H9 (cell line): ENCODE measurements around the gene KRTAP4-1. TPM values are rescaled to one million over a fixed set of nuclear protein-coding genes. Genes with fewer than 3 reads are reported as not detected.

Experiments used
- DNase-seq: peaks from one replicate; pipeline ENCODE4 v3.0.0-alpha.2; 2017
- H2AFZ ChIP-seq: one replicate; pipeline ENCODE4 v1.6.1; 2013; ENCODE audit warnings: mild to moderate bottlenecking, low read length, control low read depth, moderate library complexity
- H2AK5ac ChIP-seq: 2 replicates; pipeline ENCODE4 v1.6.1; 2013; ENCODE audit warnings: low read length, control low read depth, mixed read lengths; ENCODE audit not compliant: insufficient read length
- H2BK120ac ChIP-seq: one replicate; pipeline ENCODE4 v1.6.1; 2013; ENCODE audit warnings: low read depth, mild to moderate bottlenecking, low read length, control low read depth, inconsistent platforms; ENCODE audit not compliant: poor library complexity, severe bottlenecking
- H2BK12ac ChIP-seq: 2 replicates; pipeline ENCODE4 v1.6.1; 2013; ENCODE audit warnings: low read length, control low read depth, mixed read lengths, low read depth; ENCODE audit not compliant: insufficient read length
- H2BK15ac ChIP-seq: 2 replicates; pipeline ENCODE4 v1.6.1; 2013; ENCODE audit warnings: low read depth, low read length, control low read depth
- H2BK20ac ChIP-seq: one replicate; pipeline ENCODE4 v1.6.1; 2013; ENCODE audit warnings: low read depth, mild to moderate bottlenecking, low read length, control low read depth, inconsistent platforms; ENCODE audit not compliant: poor library complexity, severe bottlenecking
- H2BK5ac ChIP-seq: 2 replicates; pipeline ENCODE4 v1.6.1; 2013; ENCODE audit warnings: low read length, control low read depth, mixed read lengths; ENCODE audit not compliant: insufficient read length
- H3K14ac ChIP-seq: 2 replicates; pipeline ENCODE4 v1.6.1; 2013; ENCODE audit warnings: low read length, control low read depth; ENCODE audit not compliant: insufficient read depth
- H3K18ac ChIP-seq: 2 replicates; pipeline ENCODE4 v1.6.1; 2013; ENCODE audit warnings: low read depth, mild to moderate bottlenecking, mixed read lengths, low read length, control low read depth; ENCODE audit not compliant: insufficient read length
- H3K23ac ChIP-seq: 2 replicates; pipeline ENCODE4 v1.6.1; 2013; ENCODE audit warnings: low read length, control low read depth, mixed read lengths, low read depth; ENCODE audit not compliant: insufficient read length
- H3K23me2 ChIP-seq: 2 replicates; pipeline ENCODE4 v1.6.1; 2013; ENCODE audit warnings: low read depth, mild to moderate bottlenecking, mixed read lengths, low read length, control low read depth; ENCODE audit not compliant: insufficient read length, poor library complexity, severe bottlenecking
- H3K27ac ChIP-seq: 2 replicates; pipeline ENCODE4 v1.5.1; 2013; ENCODE audit warnings: low read length, control low read depth, mixed read lengths, low read depth; ENCODE audit not compliant: insufficient read length
- H3K27me3 ChIP-seq: 2 replicates; pipeline ENCODE4 v1.6.1; 2013; ENCODE audit warnings: low read length, control low read depth, inconsistent platforms; ENCODE audit not compliant: insufficient read depth
- H3K4ac ChIP-seq: 2 replicates; pipeline ENCODE4 v1.6.1; 2013; ENCODE audit warnings: low read depth, mild to moderate bottlenecking, control low read depth, inconsistent platforms, low read length, moderate library complexity
- H3K4me1 ChIP-seq: 2 replicates; pipeline ENCODE4 v1.6.1; 2013; ENCODE audit warnings: low read length, control low read depth, inconsistent platforms; ENCODE audit not compliant: insufficient read depth
- H3K4me2 ChIP-seq: 2 replicates; pipeline ENCODE4 v1.6.1; 2013; ENCODE audit warnings: low read length, control low read depth, mixed read lengths; ENCODE audit not compliant: insufficient read length, insufficient read depth
- H3K56ac ChIP-seq: 2 replicates; pipeline ENCODE4 v1.6.1; 2013; ENCODE audit warnings: low read depth, mild to moderate bottlenecking, mixed read lengths, low read length, control low read depth; ENCODE audit not compliant: insufficient read length
- H3K79me1 ChIP-seq: 2 replicates; pipeline ENCODE4 v1.6.1; 2013; ENCODE audit warnings: low read depth, mild to moderate bottlenecking, moderate library complexity, low read length, control low read depth, inconsistent platforms; ENCODE audit not compliant: insufficient read depth, poor library complexity, severe bottlenecking
- H3K79me2 ChIP-seq: 2 replicates; pipeline ENCODE4 v1.6.1; 2013; ENCODE audit warnings: low read length, control low read depth, inconsistent platforms; ENCODE audit not compliant: insufficient read depth
- H3K9ac ChIP-seq: 2 replicates; pipeline ENCODE4 v1.6.1; 2013; ENCODE audit warnings: low read length, control low read depth, mixed read lengths; ENCODE audit not compliant: insufficient read length; ENCODE audit errors: extremely low read depth
- H3K9me3 ChIP-seq: one replicate; pipeline ENCODE4 v1.6.1; 2013; ENCODE audit warnings: low read depth, low read length, inconsistent platforms; ENCODE audit not compliant: control insufficient read depth
- H3T11ph ChIP-seq: one replicate; pipeline ENCODE4 v1.6.1; 2013; ENCODE audit warnings: mild to moderate bottlenecking, low read length, control low read depth, inconsistent platforms
- H4K20me1 ChIP-seq: one replicate; pipeline ENCODE4 v1.6.1; 2013; ENCODE audit not compliant: control insufficient read depth, insufficient read length, insufficient read depth
- H4K5ac ChIP-seq: 2 replicates; pipeline ENCODE4 v1.6.1; 2013; ENCODE audit warnings: low read depth, mild to moderate bottlenecking, mixed read lengths, low read length, control low read depth; ENCODE audit not compliant: insufficient read length
- H4K8ac ChIP-seq: replicated peaks from 2 replicates; pipeline ENCODE4 v1.6.1; 2013; ENCODE audit warnings: low read length, control low read depth, mixed read lengths, low read depth; ENCODE audit not compliant: insufficient read length
- H4K91ac ChIP-seq: 2 replicates; pipeline ENCODE4 v1.6.1; 2013; ENCODE audit warnings: low read depth, mild to moderate bottlenecking, moderate library complexity, mixed read lengths, low read length, control low read depth; ENCODE audit not compliant: insufficient read length
- H3K27ac Mint-ChIP-seq, 3 experiments: 2 replicates in 2 of 3; 3 replicates in 1 of 3; pipeline ENCODE4 v1.8.0; 2020 to 2021; ENCODE audit warnings: mixed read lengths in 3 of 3, mild to moderate bottlenecking in 1 of 3, moderate library complexity in 1 of 3
- H3K27me3 Mint-ChIP-seq: 2 replicates; pipeline ENCODE4 v1.8.0; 2021; ENCODE audit warnings: low read depth, mild to moderate bottlenecking, moderate library complexity, mixed read lengths
- H3K36me3 Mint-ChIP-seq, 3 experiments: 2 replicates in 2 of 3; 3 replicates in 1 of 3; pipeline ENCODE4 v1.8.0; 2020 to 2021; ENCODE audit warnings: low read depth in 3 of 3, mixed read lengths in 3 of 3; ENCODE audit not compliant: insufficient read depth in 1 of 3
- H3K4me1 Mint-ChIP-seq, 2 experiments: 2 replicates each; pipeline ENCODE4 v1.8.0; 2020; ENCODE audit warnings: mixed read lengths in 2 of 2
- H3K4me3 Mint-ChIP-seq, 2 experiments: 2 replicates in 1 of 2; 3 replicates in 1 of 2; pipeline ENCODE4 v1.8.0; 2020 to 2021; ENCODE audit warnings: mild to moderate bottlenecking in 2 of 2, mixed read lengths in 2 of 2, moderate library complexity in 1 of 2
- H3K9me3 Mint-ChIP-seq, 2 experiments: 2 replicates in 1 of 2; 3 replicates in 1 of 2; pipeline ENCODE4 v1.8.0; 2020; ENCODE audit warnings: mild to moderate bottlenecking in 2 of 2, mixed read lengths in 2 of 2, moderate library complexity in 1 of 2
- CTCF ChIP-seq: fragments of 200-600 bp; sonication (generic); conservative IDR thresholded peaks from 3 replicates; pipeline ENCODE4 v1.8.0; 2021; ENCODE audit warnings: antibody characterized with exemption, mild to moderate bottlenecking
- WGBS: extraction: QIAGEN DNeasy Blood & Tissue Kit; methylation state at CpG from one replicate; pipeline ENCODE4 v1.1.7; 2013; ENCODE audit warnings: missing lambda C conversion rate, low lambda C conversion rate, mixed read lengths; ENCODE audit not compliant: insufficient read length; ENCODE audit errors: extremely low coverage; 5-methylcytosine and 5-hydroxymethylcytosine counted together
- total RNA-seq: library from RNA; stranded (reverse); gene quantifications from 2 replicates; pipeline ENCODE4 v1.2.1, GENCODE V29; 2021

Gene KRTAP4-1
- total RNA-seq, 1 experiment from 2014 or later: not detected

- Histone ChIP-seq H3T11ph (no peak overlapping the region), H2BK5ac (no peak overlapping the region), H3K18ac (no peak overlapping the region), H2BK12ac (no peak overlapping the region), H2BK15ac (no peak overlapping the region), H2BK20ac (no peak overlapping the region), H3K23me2 (no peaks in the 10 kb centered on the region), H4K5ac (no peak overlapping the region), H3K56ac (no peak overlapping the region), H3K14ac (no peak overlapping the region), H2BK120ac (no peak overlapping the region), H3K9me3 (no peaks in the 10 kb centered on the region), H4K20me1 (no peaks in the 10 kb centered on the region), H3K79me1 (no peaks in the 10 kb centered on the region), H3K79me2 (no peaks in the 10 kb centered on the region), H3K4ac (no peak overlapping the region), H2AFZ (no peak overlapping the region), H3K27ac (no peak overlapping the region), H3K4me2 (no peak overlapping the region), H4K8ac (no peak overlapping the region), H3K9ac (no peak overlapping the region), H3K23ac (no peak overlapping the region), H2AK5ac (no peak overlapping the region), H4K91ac (no peak overlapping the region), H3K4me1 (no peaks in the 10 kb centered on the region), H3K27me3 (no peaks in the 10 kb centered on the region)
- Mint-ChIP-seq H3K36me3 (no peaks in the 10 kb centered on the region), H3K4me3 (no peak overlapping the region), H3K9me3 (peaks cover 0 to 8% of the 10 kb centered on the region in 2 experiments; a peak in 3 of 5 replicates), H3K27ac (no peak overlapping the region), H3K27me3 (peaks cover 4% of the 10 kb centered on the region), H3K4me1 (no peaks in the 10 kb centered on the region)
- DNase-seq: no peak
- TF ChIP-seq CTCF: no peak
- WGBS: no CpG with 5 or more reads among the region's 5 CpGs
These were observed 14.8 kb upstream of the KRTAP4-1 start for GRCh38 chr17:41199421-41200078.
